ENCODE data around the gene ZNF280A. TPM values are rescaled to one million over a fixed set of nuclear protein-coding genes. Genes with fewer than 3 reads are reported as not detected.

Gene ZNF280A, protein sequence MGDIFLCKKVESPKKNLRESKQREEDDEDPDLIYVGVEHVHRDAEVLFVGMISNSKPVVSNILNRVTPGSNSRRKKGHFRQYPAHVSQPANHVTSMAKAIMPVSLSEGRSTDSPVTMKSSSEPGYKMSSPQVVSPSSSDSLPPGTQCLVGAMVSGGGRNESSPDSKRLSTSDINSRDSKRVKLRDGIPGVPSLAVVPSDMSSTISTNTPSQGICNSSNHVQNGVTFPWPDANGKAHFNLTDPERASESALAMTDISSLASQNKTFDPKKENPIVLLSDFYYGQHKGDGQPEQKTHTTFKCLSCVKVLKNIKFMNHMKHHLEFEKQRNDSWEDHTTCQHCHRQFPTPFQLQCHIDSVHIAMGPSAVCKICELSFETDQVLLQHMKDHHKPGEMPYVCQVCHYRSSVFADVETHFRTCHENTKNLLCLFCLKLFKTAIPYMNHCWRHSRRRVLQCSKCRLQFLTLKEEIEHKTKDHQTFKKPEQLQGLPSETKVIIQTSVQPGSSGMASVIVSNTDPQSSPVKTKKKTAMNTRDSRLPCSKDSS
- not detected for total RNA-seq
- polyA plus RNA-seq, result not detected
- long read RNA-seq, donor 1, result 0 reads
- long read RNA-seq, donor 2, result 0 reads

DNA sequence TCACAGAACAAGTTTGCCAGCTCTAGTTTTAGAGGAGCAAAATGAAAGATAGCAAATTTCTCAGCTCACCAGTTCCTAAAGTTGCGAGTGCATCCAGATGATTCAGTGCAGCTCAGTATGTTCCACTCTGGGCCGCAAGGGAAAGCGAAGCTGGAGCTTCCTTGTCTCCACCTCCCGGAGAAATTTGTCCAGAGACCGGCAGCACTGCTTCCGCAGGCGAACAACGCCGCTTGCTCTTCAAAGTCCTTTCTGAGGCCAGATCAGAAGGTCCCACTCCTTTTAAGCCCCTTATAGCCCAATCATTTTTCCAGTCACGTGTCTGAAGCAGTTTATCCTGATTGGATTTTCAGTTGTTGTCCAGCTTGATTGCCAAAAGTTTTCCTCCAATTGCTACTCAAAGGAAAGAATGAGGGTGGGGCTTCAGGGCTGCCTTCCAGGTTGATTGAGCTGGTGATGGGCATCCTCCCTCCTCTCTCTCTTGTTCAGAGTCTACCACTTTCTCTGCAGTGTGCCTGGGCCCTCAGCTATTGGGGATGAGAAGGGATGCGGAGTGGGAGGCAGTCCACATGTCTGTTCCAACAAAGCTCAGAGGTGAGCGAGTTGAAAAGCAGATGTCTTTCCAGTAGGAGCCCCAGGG lies at the start of gene ZNF280A:
Gene ZNF280A, minus strand, starts transcription at position 251 of the 637 bp plus-strand sequence. CDS start 4,640 bp downstream, outside the sequence.
- intact Hi-C loops (cut with DNase I), result no loop called here
- TF ChIP-seq, protein P1, sequence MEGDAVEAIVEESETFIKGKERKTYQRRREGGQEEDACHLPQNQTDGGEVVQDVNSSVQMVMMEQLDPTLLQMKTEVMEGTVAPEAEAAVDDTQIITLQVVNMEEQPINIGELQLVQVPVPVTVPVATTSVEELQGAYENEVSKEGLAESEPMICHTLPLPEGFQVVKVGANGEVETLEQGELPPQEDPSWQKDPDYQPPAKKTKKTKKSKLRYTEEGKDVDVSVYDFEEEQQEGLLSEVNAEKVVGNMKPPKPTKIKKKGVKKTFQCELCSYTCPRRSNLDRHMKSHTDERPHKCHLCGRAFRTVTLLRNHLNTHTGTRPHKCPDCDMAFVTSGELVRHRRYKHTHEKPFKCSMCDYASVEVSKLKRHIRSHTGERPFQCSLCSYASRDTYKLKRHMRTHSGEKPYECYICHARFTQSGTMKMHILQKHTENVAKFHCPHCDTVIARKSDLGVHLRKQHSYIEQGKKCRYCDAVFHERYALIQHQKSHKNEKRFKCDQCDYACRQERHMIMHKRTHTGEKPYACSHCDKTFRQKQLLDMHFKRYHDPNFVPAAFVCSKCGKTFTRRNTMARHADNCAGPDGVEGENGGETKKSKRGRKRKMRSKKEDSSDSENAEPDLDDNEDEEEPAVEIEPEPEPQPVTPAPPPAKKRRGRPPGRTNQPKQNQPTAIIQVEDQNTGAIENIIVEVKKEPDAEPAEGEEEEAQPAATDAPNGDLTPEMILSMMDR (IDR thresholded peaks at IDR 0.05), result no peak
- peak in 1 of 2 donors; percentile 56 for DNase-seq
- 47 to 68% (median 48%) methylated on average over 12 of the region's 12 CpGs for WGBS, 3 donors
- H3K4me1 ChIP-seq, result no peaks in the 10 kb centered on the region
- peaks cover 0 to 5% (median 3%) of the 10 kb centered on the region in 3 donors for H3K27me3 ChIP-seq (ENCODE audit: insufficient read depth in 3 of 3, low read length in 2 of 3)
- no peaks in the 10 kb centered on the region for H3K36me3 ChIP-seq (ENCODE audit: insufficient read depth in 1 of 2, low read depth in 1 of 2)
- no peaks in the 10 kb centered on the region for H3K9me3 ChIP-seq
- no peak within 1 kb of the TSS for H3K4me3 ChIP-seq
- no peak within 1 kb of the TSS for H3K27ac ChIP-seq
- no peak for ATAC-seq

DNA sequence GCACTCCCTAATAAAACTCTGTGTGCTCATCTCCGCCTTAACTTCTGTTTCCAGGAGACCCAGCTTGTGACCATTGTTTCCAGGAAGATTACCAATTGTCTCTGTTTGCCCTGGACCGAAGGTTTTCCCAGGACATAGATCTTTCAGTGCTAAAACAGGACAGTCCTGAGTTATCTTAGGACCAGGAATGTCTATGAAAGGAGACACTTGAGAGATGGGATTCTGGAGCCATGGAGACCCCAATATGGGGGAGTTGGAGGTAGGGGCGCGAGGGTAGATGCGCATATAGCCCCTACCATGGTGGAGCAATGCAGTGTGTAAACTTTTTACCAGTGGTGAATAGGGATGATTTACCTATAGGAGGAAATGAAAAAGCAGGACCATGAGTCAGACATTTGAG lies 49.1 kb upstream of the ZNF280A start:
- intact Hi-C loops (cut with DNase I), result no loop called here
- H3K4me3 ChIP-seq, result no peak overlapping the region
- H3K4me1 ChIP-seq, result no peaks in the 10 kb centered on the region
- 84 to 87% (median 84%) methylated on average over 5 of the region's 5 CpGs for WGBS, 3 donors
- H3K27me3 ChIP-seq (ENCODE audit: insufficient read depth in 3 of 3, low read length in 2 of 3), result peaks cover 0 to 15% (median 3%) of the 10 kb centered on the region in 3 donors
- no peak for DNase-seq
- no peak for ATAC-seq
- TF ChIP-seq, protein P1 (IDR thresholded peaks at IDR 0.05), result no peak
- no peak overlapping the region for H3K27ac ChIP-seq
- no peaks in the 10 kb centered on the region for H3K9me3 ChIP-seq
- no peaks in the 10 kb centered on the region for H3K36me3 ChIP-seq (ENCODE audit: insufficient read depth in 1 of 2, low read depth in 1 of 2)

DNA sequence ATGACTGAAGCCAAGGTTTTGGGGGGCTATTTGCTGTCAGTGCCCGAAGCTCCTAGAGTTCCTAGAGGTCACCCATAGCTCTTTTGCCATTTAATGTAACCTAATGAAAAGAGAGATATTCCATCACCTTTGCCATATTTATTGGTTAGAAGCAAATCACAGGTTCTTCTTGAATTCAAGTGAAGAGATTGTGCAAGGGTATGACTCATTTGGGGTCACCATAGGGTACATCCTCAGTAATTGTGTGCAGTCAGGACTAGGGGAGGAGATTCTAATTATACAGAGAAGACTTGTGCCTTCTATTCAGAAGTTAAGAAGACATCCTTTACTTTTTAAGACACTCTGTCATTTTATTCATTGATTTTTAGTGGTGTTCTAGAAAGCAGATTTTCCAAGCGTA lies 45.9 kb upstream of the ZNF280A start:
- H3K9me3 ChIP-seq, result no peaks in the 10 kb centered on the region
- H3K4me1 ChIP-seq, result no peaks in the 10 kb centered on the region
- ATAC-seq (no peak), DNase-seq (no peak)
- H3K4me3 ChIP-seq, result no peak overlapping the region
- peaks cover 0 to 11% (median 1%) of the 10 kb centered on the region in 3 donors for H3K27me3 ChIP-seq (ENCODE audit: insufficient read depth in 3 of 3, low read length in 2 of 3)
- intact Hi-C loops (cut with DNase I), result no loop called here
- no peak overlapping the region for H3K27ac ChIP-seq
- H3K36me3 ChIP-seq (ENCODE audit: insufficient read depth in 1 of 2, low read depth in 1 of 2), result no peaks in the 10 kb centered on the region
- WGBS, 3 donors, result 83 to 95% (median 87%) methylated on average over 2 of the region's 2 CpGs
- TF ChIP-seq, protein P1 (IDR thresholded peaks at IDR 0.05), result no peak

DNA sequence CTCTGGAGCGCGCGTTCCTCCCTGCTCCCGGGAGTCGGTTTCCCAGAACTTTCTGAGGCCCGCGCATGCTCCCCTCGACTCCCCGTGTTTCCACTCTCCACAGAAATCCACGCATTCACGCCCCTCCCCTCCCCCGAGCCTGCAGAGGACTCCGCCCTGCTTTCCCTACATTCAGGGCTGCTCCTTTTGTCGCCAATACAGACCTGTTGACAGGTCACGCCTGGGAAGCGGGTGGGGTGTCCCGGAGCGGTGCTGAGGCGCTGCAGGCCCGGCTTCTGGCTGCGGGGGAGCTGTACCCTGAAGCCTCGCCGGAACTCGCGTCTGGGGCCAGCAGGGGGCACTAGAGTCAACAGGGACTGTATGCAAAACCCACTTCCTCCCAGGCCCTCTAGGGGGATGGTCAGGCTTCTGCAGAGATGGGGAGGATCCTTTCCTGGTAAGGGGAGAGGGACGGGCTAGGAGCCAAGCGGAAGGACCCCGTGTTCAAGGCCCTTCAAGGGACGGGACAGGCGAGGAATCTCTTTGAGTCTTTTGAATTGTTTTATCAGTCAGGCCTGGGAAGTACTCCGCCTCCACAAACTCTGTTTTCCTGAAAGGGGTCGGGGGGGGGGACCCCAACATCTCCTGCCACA lies 39.0 kb upstream of the ZNF280A start, which contains the start of gene PRAME:
Gene PRAME, minus strand, starts transcription at position 294 of the 632 bp plus-strand sequence. CDS start 2,433 bp downstream, outside the sequence.
- intact Hi-C loops (cut with DNase I), result no loop called here
- TF ChIP-seq, protein P1 (IDR thresholded peaks at IDR 0.05), result no peak
- Histone ChIP-seq H3K36me3 (ENCODE audit: insufficient read depth in 1 of 2, low read depth in 1 of 2) (no peaks in the 10 kb centered on the region), H3K27me3 (ENCODE audit: insufficient read depth in 3 of 3, low read length in 2 of 3) (peaks cover 0 to 1% (median 0%) of the 10 kb centered on the region in 3 donors), H3K4me1 (no peaks in the 10 kb centered on the region), H3K4me3 (no peak within 1 kb of the TSS), H3K9me3 (no peaks in the 10 kb centered on the region), H3K27ac (no peak within 1 kb of the TSS)
- ATAC-seq, result no peak
- 61 to 63% (median 61%) methylated on average over 32 of the region's 32 CpGs for WGBS, 3 donors
- peak; percentile 26 to 64 for DNase-seq

Data from psoas muscle (tissue), 8 donors.